Stomach (tissue), 9 donors: Measurements from ENCODE around the gene KLF16. TPM values are rescaled to one million over a fixed set of nuclear protein-coding genes. Genes with fewer than 3 reads are reported as not detected.
A peak's percentile ranks its signal among the peaks of the same experiment; 100 is the strongest.

Experiments
- DNase-seq, 2 donors: peaks; one replicate each; pipeline versions ENCODE4 v3.0.0 to v3.0.0-alpha.2; 2013 to 2019
- H3K27ac ChIP-seq, 5 donors: fragments of 200-600 bp in 4 of 5; sonication (generic) in 4 of 5; one replicate each; pipeline ENCODE4 v1.5.1; 2013 to 2019; ENCODE audit warnings: mild to moderate bottlenecking in 1 of 5, moderate library complexity in 1 of 5
- H3K27me3 ChIP-seq, 3 donors: fragments of 200-600 bp; sonication (generic); one replicate each; pipeline ENCODE4 v1.5.1; 2017 to 2019; ENCODE audit warnings: mixed run types in 1 of 3
- H3K36me3 ChIP-seq, 4 donors: fragments of 200-600 bp; sonication (generic); 1 replicate in 3 of 4; 2 replicates in 1 of 4; pipeline ENCODE4 v1.5.1; 2016 to 2019
- H3K4me1 ChIP-seq, 4 donors: fragments of 200-600 bp; sonication (generic); one replicate each; pipeline ENCODE4 v1.5.1; 2016 to 2019
- H3K4me3 ChIP-seq, 4 donors: fragments of 200-600 bp; sonication (generic) in 3 of 4; one replicate each; pipeline ENCODE4 v1.5.1; 2016 to 2019; ENCODE audit warnings: mild to moderate bottlenecking in 1 of 4
- H3K9me3 ChIP-seq, 4 donors: fragments of 200-600 bp; sonication (generic); one replicate each; pipeline ENCODE4 v1.5.1; 2016 to 2019
- CTCF ChIP-seq, 7 experiments: fragments of 450-650 bp in 4 of 7; fragments of 200-600 bp in 3 of 7; sonication (generic) in 3 of 7; IDR thresholded peaks; one replicate each; pipeline ENCODE4 v1.5.1; 2016 to 2019; ENCODE audit warnings: antibody characterized with exemption in 7 of 7, control low read depth in 2 of 7, mild to moderate bottlenecking in 1 of 7
- EP300 ChIP-seq: sonication (generic); formaldehyde crosslinking; IDR thresholded peaks from one replicate; pipeline ENCODE4 v1.6.1; 2017; ENCODE audit warnings: antibody characterized with exemption
- POLR2A ChIP-seq, 4 donors: fragments of 450-650 bp; IDR thresholded peaks; one replicate each; pipeline ENCODE4 v1.6.1; 2016; ENCODE audit warnings: antibody characterized with exemption in 4 of 4, control low read depth in 2 of 4, mild to moderate bottlenecking in 1 of 4, moderate library complexity in 1 of 4
- POLR2AphosphoS5 ChIP-seq, 3 donors: sonication (generic); formaldehyde crosslinking; IDR thresholded peaks; one replicate each; pipeline ENCODE4 v1.6.1; 2016; ENCODE audit warnings: antibody characterized with exemption in 3 of 3
- WGBS, 5 donors: extraction: QIAGEN DNeasy Blood & Tissue Kit in 3 of 5; methylation state at CpG; one replicate each; pipeline versions ENCODE4 v1.1.5 to v1.1.7; 2013 to 2018; 5-methylcytosine and 5-hydroxymethylcytosine counted together
- intact Hi-C: fragments of 100-400 bp; cut with DNase I; formaldehyde crosslinking; loops from one replicate; pipeline ENCODE4 v1.15.1; 2023; ENCODE audit warnings: low total_unique reads
- polyA plus RNA-seq, 3 donors: library from polyadenylated mRNA; stranded (reverse); fragments of 200-250 nt; gene quantifications; one replicate each; pipeline ENCODE4 v1.2.3, GENCODE V29; 2013
- total RNA-seq, 5 donors: library from RNA; depleted of rRNA; stranded (reverse); fragments of >200 nt; gene quantifications; one replicate each; pipeline versions ENCODE4 v1.1.0 to v1.2.3, GENCODE V29; 2014 to 2016
- donor health status: healthy with polysubstance abuse.
- donor health status: Bipolar disorder and iron deficiency.
- donor health status: healthy.

Gene KLF16
- total and polyA plus RNA-seq, 8 donors, result 3.5 to 31.9 (median 7.6) TPM; not detected in 1

DNA sequence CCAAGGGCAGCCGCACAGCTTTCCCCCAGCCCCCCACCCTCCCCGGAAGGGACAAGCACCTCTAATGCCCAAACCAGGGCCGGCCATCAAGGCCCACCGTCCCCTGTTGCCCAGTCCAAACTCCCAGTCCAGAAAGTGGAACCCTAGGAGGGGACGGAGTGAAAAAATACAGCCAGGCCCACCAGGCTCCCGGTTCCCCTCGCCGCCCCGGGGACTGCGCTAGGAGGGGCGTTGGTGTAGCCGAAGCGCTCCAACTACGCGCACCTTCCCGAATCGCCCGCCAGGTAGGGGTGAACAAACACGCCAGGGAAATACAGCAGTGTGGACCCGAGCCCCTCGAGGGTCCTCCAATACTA, 1.3 kb downstream of the KLF16 start:
- Histone ChIP-seq H3K27me3 (peaks cover 0 to 9% (median 0%) of the 10 kb centered on the region in 3 donors), H3K4me3 (peak overlapping the region; percentile 66 to 89 (median 84)), H3K36me3 (no peaks in the 10 kb centered on the region), H3K9me3 (no peaks in the 10 kb centered on the region), H3K27ac (peak overlapping the region in 4 of 5 donors; percentile 70 to 93 (median 81)), H3K4me1 (peaks cover 53 to 69% (median 66%) of the 10 kb centered on the region in 4 donors)
- TF ChIP-seq POLR2AphosphoS5 (IDR thresholded peaks at IDR 0.05) (no peak), POLR2A (IDR thresholded peaks at IDR 0.05) (no peak), EP300 (no peak), CTCF (IDR thresholded peaks at IDR 0.05) (no peak)
- 2 to 7% (median 3%) methylated on average over 18 to 21 of the region's 21 CpGs for WGBS, 5 donors
- no peak for DNase-seq
- intact Hi-C loops, result no loop called here

GRCh38 chr19:1861599-1862031, 1.8 kb downstream of the KLF16 start:
- DNase-seq, result peak in 1 of 2 donors; percentile 46
- Histone ChIP-seq H3K36me3 (no peaks in the 10 kb centered on the region), H3K4me1 (peaks cover 58 to 73% (median 70%) of the 10 kb centered on the region in 4 donors), H3K9me3 (no peaks in the 10 kb centered on the region), H3K4me3 (peak overlapping the region; percentile 66 to 89 (median 84)), H3K27ac (peak overlapping the region in 4 of 5 donors; percentile 70 to 93 (median 81)), H3K27me3 (peaks cover 0 to 9% (median 0%) of the 10 kb centered on the region in 3 donors)
- 40 to 49% (median 44%) methylated on average over 23 of the region's 23 CpGs for WGBS, 5 donors
- intact Hi-C loops, result no loop called here
- TF ChIP-seq CTCF (IDR thresholded peaks at IDR 0.05) (no peak), EP300 (no peak), POLR2AphosphoS5 (IDR thresholded peaks at IDR 0.05) (no peak), POLR2A (IDR thresholded peaks at IDR 0.05) (no peak)

GRCh38 chr19:1860821-1861598, 2.4 kb downstream of the KLF16 start:
- TF ChIP-seq POLR2A (IDR thresholded peaks at IDR 0.05) (no peak), POLR2AphosphoS5 (IDR thresholded peaks at IDR 0.05) (no peak), EP300 (no peak)
- Histone ChIP-seq H3K36me3 (no peaks in the 10 kb centered on the region), H3K4me3 (peak overlapping the region in 3 of 4 donors; percentile 66 to 89 (median 87)), H3K9me3 (no peaks in the 10 kb centered on the region), H3K27ac (peak overlapping the region in 4 of 5 donors; percentile 29 to 93 (median 81)), H3K4me1 (peaks cover 64 to 79% (median 76%) of the 10 kb centered on the region in 4 donors), H3K27me3 (peaks cover 0 to 9% (median 0%) of the 10 kb centered on the region in 3 donors)
- intact Hi-C loops, result no loop called here
- 54 to 74% (median 67%) methylated on average over 24 to 28 of the region's 28 CpGs for WGBS, 5 donors
- DNase-seq, result peak in 1 of 2 donors; percentile 42

DNA sequence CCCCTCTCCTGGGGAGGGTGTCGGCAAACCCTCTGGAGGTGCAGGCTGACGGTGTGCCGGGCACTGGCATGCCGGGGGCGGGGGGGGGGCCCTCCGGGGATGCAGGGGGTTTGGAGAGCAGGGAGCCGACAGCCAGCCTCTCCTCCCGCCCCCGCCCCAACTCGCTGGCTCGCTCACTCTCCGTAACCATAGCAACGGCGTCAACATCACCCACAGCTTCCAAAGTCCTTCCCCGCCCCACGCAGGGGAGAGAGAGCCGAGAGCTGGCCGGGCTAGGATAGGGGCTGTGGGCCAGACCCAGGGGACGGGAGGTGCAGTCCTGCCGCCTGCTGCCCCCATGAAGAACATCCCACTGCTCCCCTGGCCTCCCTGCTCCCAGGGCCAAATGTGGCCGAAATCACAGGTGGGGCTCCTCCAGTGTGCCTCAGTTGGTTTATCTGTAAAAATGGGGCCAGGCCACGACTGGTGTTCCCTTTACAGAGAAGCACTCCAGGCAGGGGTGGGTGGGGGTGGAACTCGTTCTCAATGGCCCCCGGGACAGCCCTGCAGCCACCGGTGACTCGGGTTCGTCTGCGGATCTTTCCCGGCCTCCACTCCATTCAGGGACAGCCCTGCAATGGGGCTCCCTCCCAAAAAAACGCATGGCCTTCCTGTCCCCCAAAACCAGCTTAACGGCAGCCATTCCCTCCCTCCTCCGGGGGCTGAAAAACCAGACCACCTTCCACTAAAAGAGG, 3.2 kb downstream of the KLF16 start:
- peaks cover 72 to 85% (median 81%) of the 10 kb centered on the region in 4 donors for H3K4me1 ChIP-seq
- intact Hi-C loops, result no loop called here
- 24 to 43% (median 28%) methylated on average over 9 to 32 of the region's 32 CpGs for WGBS, 5 donors
- H3K36me3 ChIP-seq, result no peaks in the 10 kb centered on the region
- no peaks in the 10 kb centered on the region for H3K9me3 ChIP-seq
- peak overlapping the region in 2 of 4 donors; percentile 17 to 66 for H3K4me3 ChIP-seq
- H3K27ac ChIP-seq, result peak overlapping the region in 4 of 5 donors; percentile 7 to 93 (median 86)
- no peak for TF ChIP-seq EP300
- DNase-seq, result peak in 1 of 2 donors; percentile 96
- peaks cover 0 to 9% (median 0%) of the 10 kb centered on the region in 3 donors for H3K27me3 ChIP-seq

- peak overlapping the region in 4 of 5 donors; percentile 35 to 93 (median 86) for H3K27ac ChIP-seq
- peaks cover 80 to 85% (median 82%) of the 10 kb centered on the region in 4 donors for H3K4me1 ChIP-seq
- peaks cover 0 to 9% (median 0%) of the 10 kb centered on the region in 3 donors for H3K27me3 ChIP-seq
- 49 to 65% (median 60%) methylated on average over 18 of the region's 18 CpGs for WGBS, 5 donors
- peak in 1 of 2 donors; percentile 57 for DNase-seq
- peak overlapping the region in 2 of 4 donors; percentile 17 to 66 for H3K4me3 ChIP-seq
- intact Hi-C loops, result no loop called here
- H3K9me3 ChIP-seq, result no peaks in the 10 kb centered on the region
- H3K36me3 ChIP-seq, result peaks cover 0 to 1% (median under 1%) of the 10 kb centered on the region in 4 donors
- TF ChIP-seq CTCF (IDR thresholded peaks at IDR 0.05), result no peak
- no peak for TF ChIP-seq POLR2A (IDR thresholded peaks at IDR 0.05)
- no peak for TF ChIP-seq POLR2AphosphoS5 (IDR thresholded peaks at IDR 0.05)
- no peak for TF ChIP-seq EP300
Measured at GRCh38 chr19:1859331-1859781, 4.0 kb downstream of the KLF16 start.
